ENCODE results near the gene JAK1. TPM values are rescaled to one million over a fixed set of nuclear protein-coding genes. Genes with fewer than 3 reads are reported as not detected.
A peak's percentile ranks its signal among the peaks of the same experiment; 100 is the strongest.

The JAK1 gene
- total RNA-seq, 1 donor from 2014 or later, result 106 TPM

- peaks cover 70% of the 10 kb centered on the region for H3K36me3 ChIP-seq
- no peak overlapping the region for H3K4me3 ChIP-seq
- H3K27me3 ChIP-seq (ENCODE audit: low read depth), result no peaks in the 10 kb centered on the region
- H3K4me1 ChIP-seq, result peaks cover 41% of the 10 kb centered on the region
- H3K27ac ChIP-seq (replicated peaks), result peak overlapping the region; percentile 85
- H3K9me3 ChIP-seq (replicated peaks), result no peaks in the 10 kb centered on the region
- DNase-seq, result peak; percentile 54
- no peak for TF ChIP-seq CTCF (IDR thresholded peaks at IDR 0.05; ENCODE audit: borderline replicate concordance)
- intact Hi-C loops (cut with micrococcal nuclease), result no loop called here
Observed at GRCh38 chr1:64875606-64876005, 90.7 kb downstream of the JAK1 start.

- intact Hi-C loops (cut with micrococcal nuclease), result no loop called here
- TF ChIP-seq CTCF (IDR thresholded peaks at IDR 0.05; ENCODE audit: borderline replicate concordance), result no peak
- peak; percentile 39 for DNase-seq
- no peaks in the 10 kb centered on the region for H3K9me3 ChIP-seq (replicated peaks)
- H3K27ac ChIP-seq (replicated peaks), result peak overlapping the region; percentile 85
- no peaks in the 10 kb centered on the region for H3K27me3 ChIP-seq (ENCODE audit: low read depth)
- peak overlapping the region; percentile 4 for H3K4me3 ChIP-seq
- H3K4me1 ChIP-seq, result peaks cover 36% of the 10 kb centered on the region
- H3K36me3 ChIP-seq, result peaks cover 73% of the 10 kb centered on the region
Observed at GRCh38 chr1:64875101-64875500, 91.2 kb downstream of the JAK1 start.

- Histone ChIP-seq H3K4me1 (peaks cover 31% of the 10 kb centered on the region), H3K36me3 (peaks cover 77% of the 10 kb centered on the region), H3K27ac (replicated peaks) (peak overlapping the region; percentile 85), H3K27me3 (ENCODE audit: low read depth) (no peaks in the 10 kb centered on the region), H3K9me3 (replicated peaks) (no peaks in the 10 kb centered on the region), H3K4me3 (no peak overlapping the region)
- intact Hi-C loops (cut with micrococcal nuclease), result no loop called here
- no peak for DNase-seq
- no peak for TF ChIP-seq CTCF (IDR thresholded peaks at IDR 0.05; ENCODE audit: borderline replicate concordance)
Observed at GRCh38 chr1:64874666-64875065, 91.7 kb downstream of the JAK1 start.

GRCh38 chr1:64873576-64873975 lies 92.8 kb downstream of the JAK1 start:
- no peaks in the 10 kb centered on the region for H3K9me3 ChIP-seq (replicated peaks)
- TF ChIP-seq CTCF (IDR thresholded peaks at IDR 0.05; ENCODE audit: borderline replicate concordance), result no peak
- intact Hi-C loops (cut with micrococcal nuclease), result no loop called here

GRCh38 chr1:64872067-64872466 lies 94.3 kb downstream of the JAK1 start:
- no peak for DNase-seq
- Histone ChIP-seq H3K4me1 (peaks cover 20% of the 10 kb centered on the region), H3K4me3 (no peak overlapping the region), H3K27me3 (ENCODE audit: low read depth) (no peaks in the 10 kb centered on the region), H3K27ac (replicated peaks) (no peak overlapping the region), H3K36me3 (peaks cover 91% of the 10 kb centered on the region), H3K9me3 (replicated peaks) (no peaks in the 10 kb centered on the region)
- TF ChIP-seq CTCF (IDR thresholded peaks at IDR 0.05; ENCODE audit: borderline replicate concordance), result no peak
- intact Hi-C loops (cut with micrococcal nuclease), result no loop called here

More at GRCh38 chr1:64873576-64873975, 92.8 kb downstream of the JAK1 start:
- Histone ChIP-seq H3K27me3 (ENCODE audit: low read depth) (no peaks in the 10 kb centered on the region), H3K4me3 (no peak overlapping the region), H3K4me1 (peaks cover 21% of the 10 kb centered on the region), H3K27ac (replicated peaks) (no peak overlapping the region), H3K36me3 (peaks cover 87% of the 10 kb centered on the region)
- no peak for DNase-seq

DNA sequence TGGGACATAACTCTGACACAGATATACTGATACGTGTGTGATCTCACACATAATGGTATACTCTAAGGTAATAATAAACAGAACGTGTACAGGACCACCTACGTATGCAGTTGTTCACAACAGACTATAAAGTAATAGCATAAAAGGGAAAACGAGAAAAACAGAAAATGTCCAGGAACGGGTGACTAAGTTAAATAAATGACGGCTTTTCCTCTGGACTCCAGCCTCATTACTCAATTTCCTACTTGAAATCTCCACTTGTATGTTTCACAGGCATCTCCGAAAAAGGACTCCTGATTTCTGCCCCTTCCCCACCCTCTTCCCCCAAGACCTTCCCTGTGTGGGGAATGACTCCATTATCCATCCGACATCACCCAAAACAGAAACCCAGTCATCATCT lies 95.1 kb downstream of the JAK1 start:
- no peak for DNase-seq
- peaks cover 91% of the 10 kb centered on the region for H3K36me3 ChIP-seq

More for the DNA sequence above, 95.1 kb downstream of the JAK1 start:
- no peak overlapping the region for H3K4me3 ChIP-seq
- no peaks in the 10 kb centered on the region for H3K9me3 ChIP-seq (replicated peaks)
- TF ChIP-seq CTCF (IDR thresholded peaks at IDR 0.05; ENCODE audit: borderline replicate concordance), result no peak
- intact Hi-C loops (cut with micrococcal nuclease), result no loop called here
- no peaks in the 10 kb centered on the region for H3K27me3 ChIP-seq (ENCODE audit: low read depth)
- peaks cover 23% of the 10 kb centered on the region for H3K4me1 ChIP-seq
- H3K27ac ChIP-seq (replicated peaks), result no peak overlapping the region

Measured in left ventricle myocardium inferior (tissue), 1 donor.